HG03095 (cell line): ENCODE results near the gene WDR73.
"Not testable (repeated sequence)": the region's sequence is repeated elsewhere in the genome, so short reads cannot be mapped to it uniquely, and the experiment has no call there.

Source experiments
- ATAC-seq: cut with Tn5 transposase; IDR thresholded peaks from one replicate; pipeline ENCODE4 v1.9.1; 2021; ENCODE audit warnings: moderate library complexity; ENCODE audit not compliant: unreplicated experiment

The WDR73 gene

DNA sequence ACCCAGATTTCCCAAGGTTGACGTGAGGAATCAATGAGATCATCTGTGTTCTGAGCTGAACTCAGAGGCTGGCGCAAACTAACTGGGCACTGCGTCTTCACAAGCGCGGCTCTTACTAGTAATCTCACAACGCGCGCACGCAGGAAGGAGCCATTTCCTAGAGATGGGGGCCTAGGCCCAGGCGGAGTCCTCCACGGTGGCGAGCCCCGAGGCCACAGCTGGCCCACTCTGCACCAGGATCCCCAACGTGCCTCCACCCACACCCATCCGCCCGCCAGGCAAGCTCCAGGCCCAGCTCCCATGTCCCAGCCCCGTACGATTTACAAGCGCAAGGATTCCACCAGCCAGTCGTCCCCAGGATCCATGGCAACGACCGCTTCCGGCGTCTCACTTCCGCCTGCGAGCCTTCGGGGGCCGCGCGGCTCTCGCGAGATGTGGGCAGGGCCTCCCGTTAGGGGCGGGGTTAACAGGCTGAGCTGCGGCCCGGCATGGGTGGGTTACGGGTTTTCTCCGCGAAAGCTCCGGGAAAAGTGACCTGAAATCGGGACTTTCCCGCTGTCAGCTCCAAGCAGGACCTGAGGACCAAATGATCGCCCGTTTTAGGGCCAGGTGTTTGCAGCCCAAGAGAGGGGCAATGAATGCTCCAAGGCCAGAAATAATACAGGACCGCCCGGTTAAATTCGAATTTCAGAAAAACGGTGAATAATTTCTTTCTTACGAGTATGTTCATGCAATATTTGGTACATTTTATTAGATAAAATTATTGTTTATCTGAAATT lies at the start of gene WDR73:
TSS of gene WDR73 (minus strand) at position 374 of the 779 bp plus-strand sequence. CDS start at position 365, 9 bp downstream.
- peak; percentile 84 for ATAC-seq

DNA sequence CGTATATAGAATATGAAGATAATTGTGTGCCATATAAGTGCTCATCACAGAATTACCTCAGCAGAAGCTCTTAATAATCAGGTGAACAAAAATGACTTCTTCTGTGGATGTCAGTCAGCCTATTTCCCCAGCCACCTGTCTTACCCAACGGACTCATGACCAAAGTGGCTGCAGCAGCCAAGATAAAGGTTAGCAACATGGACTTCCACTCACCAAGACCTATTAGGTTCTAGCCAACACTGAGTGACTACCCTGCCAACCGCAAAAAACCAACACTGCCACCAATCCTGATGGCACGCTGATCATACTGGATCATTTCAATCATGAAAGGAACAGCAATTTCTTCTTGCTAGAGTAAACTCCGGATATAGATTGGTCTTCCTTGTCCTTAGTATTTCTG lies 49.7 kb upstream of the WDR73 start:
- ATAC-seq = no peak

DNA sequence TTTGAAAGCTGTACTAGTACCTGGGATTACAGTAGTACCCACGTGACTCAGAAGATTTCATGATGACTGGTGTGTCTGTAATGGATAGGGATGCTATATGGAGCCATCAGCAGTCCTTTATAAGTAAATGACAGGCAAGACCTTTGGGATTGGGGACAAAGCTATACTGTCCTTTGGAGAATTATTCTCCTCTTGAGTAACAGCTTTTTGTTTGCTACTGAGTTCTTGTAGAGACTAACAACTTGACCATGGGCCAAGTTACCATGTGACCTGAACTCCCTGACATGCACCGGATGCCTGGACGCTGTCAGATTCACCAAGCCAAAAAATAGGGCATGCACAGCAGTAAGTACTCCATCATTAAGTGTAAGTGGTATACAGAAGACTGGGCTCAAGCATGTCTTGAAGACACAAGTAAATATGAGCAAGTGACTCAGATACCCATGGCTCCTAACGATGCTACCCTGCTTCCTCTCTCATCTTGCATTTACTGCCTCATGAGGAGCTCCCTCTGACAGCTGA lies 48.9 kb upstream of the WDR73 start:
- ATAC-seq = no peak

DNA sequence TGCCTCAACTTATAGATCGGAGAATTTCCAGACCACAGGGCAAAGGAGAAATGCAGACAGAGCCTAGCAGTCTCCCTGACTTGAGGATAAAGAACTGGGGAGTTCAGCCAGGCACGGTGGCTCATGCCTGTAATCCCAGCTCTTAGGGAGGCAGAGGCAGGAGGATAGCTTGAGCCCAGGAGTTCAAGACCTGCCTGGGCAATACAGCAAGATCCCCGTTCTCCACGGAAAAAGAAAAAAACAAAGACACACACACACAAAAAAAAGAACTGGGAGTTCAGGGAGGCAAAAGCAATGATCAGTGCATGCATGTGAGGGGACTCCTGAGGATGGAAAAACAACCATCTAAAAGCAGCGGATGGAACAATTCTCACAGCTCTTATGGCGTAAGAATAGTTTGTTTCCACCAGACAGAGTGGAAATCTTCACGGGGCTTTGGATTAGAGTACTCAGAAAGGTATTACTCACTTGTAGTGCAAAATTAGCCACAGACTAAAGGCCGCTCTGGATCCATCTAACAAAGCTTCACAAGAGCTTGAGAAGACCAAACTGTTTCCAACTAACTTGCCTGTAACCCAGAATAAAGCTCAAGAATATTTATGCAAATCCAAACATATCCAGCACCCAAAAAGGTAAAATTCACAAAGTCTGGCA lies 45.6 kb upstream of the WDR73 start:
- ATAC-seq = no peak

DNA sequence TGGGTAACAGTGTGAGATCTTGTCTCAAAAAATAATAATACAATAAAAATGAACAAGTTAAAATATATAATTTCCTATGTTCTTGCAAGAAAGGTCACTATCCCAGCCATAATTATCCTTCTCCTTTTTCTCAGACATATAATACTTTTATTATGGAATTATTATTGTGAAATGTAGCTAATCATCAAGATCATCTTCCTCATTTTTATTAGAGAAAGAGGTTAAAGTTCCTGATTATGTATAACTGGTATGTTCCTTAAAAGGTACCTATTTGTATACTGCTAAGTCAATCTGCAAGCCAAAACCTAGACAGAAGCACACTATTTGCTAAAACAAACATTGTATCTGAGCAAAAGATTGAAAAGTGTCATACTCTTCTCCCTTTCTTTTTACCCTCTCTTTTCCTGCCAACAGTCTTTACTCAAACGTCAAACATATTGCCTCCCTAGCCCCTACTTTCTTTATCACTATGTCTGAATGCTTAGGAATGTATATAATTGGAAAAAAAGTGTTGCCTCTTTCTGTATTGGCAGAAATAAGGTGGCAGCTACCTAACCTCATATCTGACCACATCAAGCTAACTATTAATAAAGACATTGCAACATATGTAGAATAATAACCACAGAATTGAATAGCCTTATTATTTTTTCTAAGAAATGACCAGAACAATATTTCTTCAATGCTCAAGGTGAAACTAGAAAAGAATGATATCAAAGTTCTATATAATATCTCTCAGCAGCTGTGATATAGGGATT lies 43.3 kb upstream of the WDR73 start:
- ATAC-seq = no peak

DNA sequence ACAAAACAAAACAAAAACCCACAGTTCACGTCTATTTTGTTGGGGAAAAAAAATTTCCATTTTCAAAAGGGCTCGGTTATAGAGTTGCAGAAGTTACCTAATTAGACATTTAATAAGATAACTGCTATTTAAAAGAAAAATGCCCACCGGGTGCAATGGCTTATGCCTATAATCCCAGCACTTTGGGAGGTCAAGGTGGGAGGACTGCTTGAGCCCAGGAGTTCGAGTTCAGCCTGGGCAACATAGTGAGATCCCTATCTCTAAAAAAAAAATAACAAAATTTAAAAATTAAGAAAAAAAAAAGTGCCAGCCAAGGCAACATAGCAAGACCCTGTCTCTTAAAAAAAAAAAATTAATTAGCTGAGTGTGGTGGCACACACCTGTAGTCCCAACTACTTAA lies 42.7 kb upstream of the WDR73 start:
- ATAC-seq = no peak

DNA sequence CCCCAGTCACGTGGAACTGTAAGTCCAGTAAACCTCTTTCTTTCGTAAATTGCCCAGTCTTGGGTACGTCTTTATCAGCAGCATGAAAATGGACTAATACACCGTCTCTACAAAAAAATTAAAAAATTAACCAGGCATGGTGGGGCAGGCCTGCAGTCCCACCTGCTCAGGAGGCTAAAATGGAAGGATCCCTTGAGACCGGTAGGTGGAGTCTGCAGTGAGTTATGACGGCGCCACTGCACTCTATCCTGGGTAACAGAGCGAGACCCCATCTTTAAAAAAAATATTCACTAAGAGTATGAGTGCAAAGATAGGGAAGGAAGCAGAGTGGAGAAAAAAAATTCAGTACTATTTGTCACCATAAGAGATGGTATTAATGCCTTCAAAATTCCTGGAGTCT lies 36.3 kb upstream of the WDR73 start:
- ATAC-seq = no peak

DNA sequence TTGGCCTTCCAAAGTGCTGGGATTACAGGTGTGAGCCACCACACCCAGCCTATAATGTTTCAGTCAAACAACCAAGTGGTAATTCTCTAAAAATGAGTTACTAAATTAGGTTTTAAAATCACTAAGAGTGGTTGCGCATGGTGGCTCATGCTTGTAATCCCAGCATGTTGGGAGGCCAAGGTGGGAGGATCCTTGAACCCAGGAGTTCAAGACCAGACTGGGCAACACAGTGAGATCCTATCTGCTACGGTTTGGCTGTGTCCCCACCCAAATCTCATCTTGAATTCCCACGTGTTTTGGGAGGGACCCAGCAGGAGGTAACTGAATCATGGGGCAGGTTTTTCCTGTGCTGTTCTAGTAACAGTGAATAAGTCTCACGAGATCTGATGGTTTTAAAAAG lies 35.8 kb upstream of the WDR73 start:
- no peak for ATAC-seq

DNA sequence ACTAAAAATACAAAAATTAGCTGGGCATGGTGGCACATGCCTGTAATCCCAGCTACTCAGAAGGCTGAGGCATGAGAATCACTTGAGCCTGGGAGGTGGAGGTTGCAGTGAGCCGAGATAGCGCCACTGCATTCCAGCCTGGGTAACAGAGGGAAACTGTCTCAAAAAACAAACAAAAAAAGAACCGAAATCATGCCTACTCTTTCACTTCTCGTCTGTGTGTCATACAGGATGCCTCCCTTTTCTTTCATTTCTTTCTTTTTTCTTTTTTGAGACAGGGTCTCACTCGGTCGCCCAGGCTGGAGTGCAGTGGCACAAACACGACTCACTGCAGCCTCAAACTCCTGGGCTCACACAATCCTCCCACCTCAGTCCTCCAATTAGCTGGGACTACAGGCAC lies 32.4 kb upstream of the WDR73 start:
- not testable (repeated sequence) for ATAC-seq

DNA sequence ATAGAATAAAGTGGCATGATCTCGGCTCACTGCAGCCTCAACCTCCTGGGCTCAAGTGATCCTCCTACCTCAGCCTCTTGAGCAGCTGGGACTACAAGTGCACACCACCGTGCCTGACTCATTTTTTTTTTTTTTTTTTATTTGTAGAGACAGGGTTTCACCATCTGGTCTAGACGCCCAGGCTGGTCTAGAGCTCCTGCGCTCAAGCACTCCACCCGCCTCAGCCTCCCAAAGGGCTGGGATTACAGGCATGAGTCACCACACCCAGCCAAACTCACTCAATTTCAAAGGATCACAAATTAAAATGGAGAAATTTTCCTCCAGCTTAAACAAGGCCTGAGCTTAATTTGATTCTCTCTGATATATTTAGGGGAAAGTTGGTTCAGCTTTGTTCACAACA lies 31.2 kb upstream of the WDR73 start:
- no peak for ATAC-seq

DNA sequence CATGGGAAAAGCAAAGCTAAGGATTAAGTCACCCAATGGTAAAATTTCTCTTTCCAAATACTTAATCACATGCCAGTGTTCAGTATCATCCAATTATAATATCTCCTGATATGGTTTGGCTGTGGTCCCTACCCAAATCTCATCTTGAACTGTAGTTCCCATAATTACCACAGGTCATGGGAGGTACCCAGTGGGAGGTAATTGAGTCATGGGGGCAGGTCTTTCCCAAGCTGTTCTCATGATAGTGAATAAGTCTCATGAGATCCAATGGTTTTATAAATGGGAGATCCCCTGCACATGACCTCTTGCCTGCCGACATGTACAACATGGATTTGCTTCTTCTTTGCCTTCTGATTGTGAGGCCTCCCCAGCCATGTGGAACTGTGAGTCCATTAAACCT lies 30.0 kb upstream of the WDR73 start:
- ATAC-seq = no peak

DNA sequence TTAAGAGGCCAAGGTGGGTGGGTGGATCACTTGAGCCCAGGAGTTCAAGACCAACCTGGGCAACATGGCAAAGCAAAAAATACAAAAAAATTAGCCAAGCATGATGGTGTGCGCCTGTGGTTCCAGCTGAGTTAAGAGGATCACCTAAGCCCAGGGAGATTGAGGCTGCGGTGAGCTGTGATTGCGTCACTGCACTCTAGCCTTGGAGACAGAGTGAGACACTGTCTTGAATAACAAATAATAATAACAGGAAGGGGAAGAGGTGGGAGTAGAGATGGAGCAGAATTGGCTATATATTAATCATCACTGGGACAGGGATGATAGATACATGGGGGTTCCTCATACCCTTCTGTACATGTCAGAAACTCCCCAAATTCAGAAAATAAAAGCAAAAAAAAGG lies 27.7 kb upstream of the WDR73 start:
- no peak for ATAC-seq

DNA sequence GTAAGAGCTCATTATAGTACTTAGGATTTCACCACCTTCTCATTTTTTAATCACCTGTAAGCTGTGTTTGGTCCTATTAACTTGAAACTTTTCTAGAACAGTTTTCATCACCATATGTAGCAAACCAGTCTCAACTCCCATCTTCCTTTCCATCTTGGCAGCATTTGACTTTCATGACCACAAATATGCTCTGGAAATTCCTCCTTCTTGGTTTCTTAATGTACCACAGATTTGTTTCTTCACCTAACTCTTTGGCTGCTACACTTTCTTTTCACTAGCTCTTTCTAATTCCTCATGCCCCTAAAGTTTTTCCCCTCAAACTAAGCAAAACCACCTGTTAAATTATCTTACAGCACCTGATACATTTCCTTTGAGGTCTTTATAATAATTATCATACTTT lies 17.1 kb upstream of the WDR73 start:
- no peak for ATAC-seq

DNA sequence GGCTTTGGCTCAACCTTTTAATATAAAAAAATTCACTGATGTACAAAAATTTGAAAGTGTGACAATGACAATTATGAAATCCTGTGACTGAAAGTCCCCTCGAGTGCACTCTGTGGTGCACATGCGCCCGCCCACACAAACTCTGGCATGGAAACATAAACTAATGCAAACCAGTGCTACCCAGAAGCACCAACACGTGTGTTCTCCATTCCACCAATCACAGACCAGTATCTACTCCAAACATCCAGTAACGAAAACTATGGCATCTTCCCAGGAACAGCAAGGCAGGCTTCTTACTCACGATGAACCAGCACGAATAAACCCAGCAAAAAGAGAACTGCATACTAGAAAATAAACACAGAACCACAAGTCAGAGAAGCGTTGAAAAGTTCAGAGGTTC lies 15.6 kb upstream of the WDR73 start:
- no peak for ATAC-seq

DNA sequence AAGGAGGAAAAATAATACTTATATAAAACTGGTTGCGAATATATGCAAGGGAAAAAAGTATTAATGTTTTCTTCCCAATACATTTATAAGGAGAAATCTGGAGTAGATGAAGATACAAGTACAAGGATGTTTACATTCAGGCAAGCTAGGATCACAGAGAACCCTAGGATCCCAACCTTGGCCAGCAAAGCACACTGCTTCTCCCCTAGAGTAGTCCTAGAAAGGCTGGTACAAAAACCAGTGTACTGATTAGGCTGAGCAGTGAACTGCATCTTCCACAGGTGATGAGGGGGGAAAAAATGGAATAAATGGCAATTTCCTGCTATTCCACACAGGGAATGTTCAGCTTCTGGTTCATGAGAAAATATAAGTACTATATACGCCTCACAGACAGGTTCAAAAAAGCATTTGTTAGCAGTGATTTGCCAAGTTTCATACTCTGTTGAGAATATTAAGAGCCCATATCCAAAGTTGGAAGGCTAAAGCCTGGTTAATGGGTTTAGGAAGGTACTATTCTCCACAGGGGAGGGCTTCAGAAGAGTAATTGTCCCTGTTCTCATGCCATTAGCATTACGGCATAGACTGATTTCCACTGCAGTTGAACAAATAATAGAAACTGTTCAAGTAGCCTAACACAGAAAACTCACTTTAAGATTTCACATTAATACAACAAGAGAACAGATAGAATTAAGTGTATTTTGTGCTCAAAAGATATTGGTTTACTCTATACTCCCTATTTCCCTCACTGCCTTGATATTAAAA lies 14.3 kb upstream of the WDR73 start:
- ATAC-seq = no peak

DNA sequence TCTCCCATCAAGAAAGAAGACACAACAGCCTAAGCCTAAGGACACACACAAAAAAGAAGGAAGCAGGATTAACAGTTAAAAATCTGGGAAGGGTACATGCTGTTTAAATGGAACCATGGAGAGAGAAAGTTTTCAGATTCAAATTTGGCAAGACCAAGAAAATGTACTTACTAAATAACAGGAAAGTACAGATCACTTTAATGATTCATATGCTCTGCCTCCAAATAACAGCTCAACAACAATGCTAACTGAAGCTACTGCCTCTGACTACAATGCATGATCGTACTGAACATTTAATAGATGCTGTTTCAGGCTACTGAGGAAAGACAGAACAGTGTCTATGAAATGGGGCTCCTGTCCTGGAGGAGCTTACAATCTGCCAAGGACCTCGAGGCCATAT lies 12.3 kb upstream of the WDR73 start:
- ATAC-seq = no peak

DNA sequence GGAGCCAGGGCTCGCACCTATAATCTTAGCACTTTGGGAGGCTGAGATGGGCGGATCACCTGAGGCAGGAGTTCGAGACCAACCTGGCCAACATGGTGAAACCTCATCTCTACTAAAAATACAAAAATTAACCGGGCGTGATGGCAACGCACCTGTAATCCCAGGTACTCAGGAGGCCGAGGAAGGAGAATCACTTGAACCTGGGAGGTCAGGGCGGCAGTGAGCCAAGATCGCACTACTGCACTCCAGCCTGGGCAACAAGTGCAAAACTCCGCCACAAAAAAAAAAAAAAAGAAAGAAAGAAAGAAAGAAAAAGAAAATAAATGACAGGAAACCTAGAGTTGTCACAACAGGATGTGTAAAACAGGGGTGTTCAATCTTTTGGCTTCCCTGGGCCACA lies 6.9 kb upstream of the WDR73 start:
- ATAC-seq = no peak

DNA sequence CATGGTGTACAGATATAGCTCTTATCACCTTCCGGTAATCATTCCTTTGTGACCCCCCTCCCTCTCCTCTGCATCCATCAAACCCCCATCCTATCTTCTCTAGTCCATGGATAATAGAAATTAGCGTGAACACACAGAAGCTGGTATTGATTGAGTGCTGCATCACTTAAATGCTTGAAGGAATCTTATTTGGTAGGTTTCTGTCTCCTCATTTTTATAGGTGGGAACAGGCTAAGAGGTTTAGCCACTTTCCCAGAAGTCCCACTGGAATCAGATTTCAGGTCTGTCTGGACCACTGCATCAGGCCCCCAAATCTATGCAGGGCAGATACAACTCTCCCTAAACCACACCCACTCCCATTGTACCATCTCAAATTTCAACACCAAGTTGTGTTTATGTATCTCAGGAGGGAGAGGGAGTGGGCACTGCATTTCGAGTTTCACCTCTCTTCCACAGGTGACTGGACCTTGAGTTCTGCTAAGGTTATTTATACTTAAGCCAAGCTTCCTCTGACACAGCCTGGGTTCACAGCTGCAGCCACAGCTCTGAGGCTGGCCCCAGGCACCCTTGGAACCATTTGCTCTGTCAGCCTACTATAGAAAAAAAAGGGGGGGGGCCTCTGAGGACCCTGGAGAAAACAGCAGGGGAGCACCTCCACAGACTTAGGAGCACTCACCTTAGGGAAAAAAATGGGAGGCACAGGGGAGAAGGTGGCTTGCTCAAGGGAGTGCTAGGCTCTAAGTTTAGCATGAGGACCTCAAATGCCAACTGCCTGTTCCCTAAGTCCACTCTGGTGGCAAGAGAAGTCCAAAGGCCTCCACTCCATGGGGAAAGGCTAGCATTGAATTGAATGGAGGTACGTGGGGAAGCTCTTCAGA lies 6.1 kb upstream of the WDR73 start:
- ATAC-seq = no peak

DNA sequence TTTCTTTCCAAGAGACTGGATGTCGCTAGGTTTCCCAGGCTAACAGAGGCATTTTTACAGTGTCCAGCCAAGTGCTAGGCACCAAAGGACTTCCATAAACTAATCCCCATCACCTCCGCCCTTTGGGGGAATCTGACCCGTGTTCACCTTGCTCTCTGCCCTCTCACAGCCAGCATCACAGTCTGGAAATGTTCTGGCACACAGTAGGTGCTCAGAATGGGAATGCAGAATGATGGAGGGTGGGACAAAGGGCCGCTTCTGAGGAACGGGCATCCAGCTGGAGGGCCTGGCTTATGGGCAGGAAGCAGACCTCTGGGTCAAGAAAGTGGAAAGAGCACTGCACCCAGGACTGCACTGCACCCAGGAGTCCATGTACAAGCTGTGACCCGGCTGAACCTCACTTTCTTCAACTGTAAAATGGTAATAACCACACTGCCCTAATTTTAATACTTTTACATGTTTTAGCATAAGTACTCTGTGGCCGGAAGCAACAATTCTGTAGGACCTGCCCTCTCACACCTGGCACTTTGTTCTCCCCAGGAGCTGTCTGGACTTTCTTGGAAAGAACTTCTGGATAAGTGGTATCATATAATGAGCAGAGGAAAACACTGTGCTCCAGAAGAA lies 4.8 kb upstream of the WDR73 start:
- ATAC-seq = no peak
